HG03159 (cell line): ENCODE results near the gene C1orf105.
"Not testable (repeated sequence)": the region's sequence is repeated elsewhere in the genome, so short reads cannot be mapped to it uniquely, and the experiment has no call there.

Experiments
- ATAC-seq: cut with Tn5 transposase; IDR thresholded peaks from one replicate; pipeline ENCODE4 v1.9.1; 2021; ENCODE audit warnings: mild to moderate bottlenecking, moderate library complexity; ENCODE audit not compliant: unreplicated experiment

C1orf105 gene

DNA sequence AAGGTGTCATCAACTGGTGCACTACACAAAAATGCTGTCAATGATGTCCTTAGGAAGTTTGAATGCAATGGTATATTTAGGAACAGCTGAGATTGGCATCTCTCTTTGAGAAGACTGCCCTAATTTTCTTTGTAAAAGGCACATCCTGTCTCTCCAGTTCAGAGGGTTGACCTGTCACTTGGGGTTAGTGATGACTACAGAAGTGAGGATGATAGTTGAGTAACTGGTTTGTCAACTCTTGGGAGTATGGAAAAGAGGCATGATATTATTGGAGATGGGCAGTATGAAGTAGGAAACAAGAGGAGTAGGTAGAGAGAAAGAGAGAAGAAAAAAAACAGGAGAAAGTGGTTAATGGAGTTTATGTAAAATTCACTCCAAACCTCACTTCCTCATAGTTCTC, 63.8 kb downstream of the C1orf105 start:
- no peak for ATAC-seq

- no peak for ATAC-seq
Observed at GRCh38 chr1:172485626-172486025, 65.1 kb downstream of the C1orf105 start.

DNA sequence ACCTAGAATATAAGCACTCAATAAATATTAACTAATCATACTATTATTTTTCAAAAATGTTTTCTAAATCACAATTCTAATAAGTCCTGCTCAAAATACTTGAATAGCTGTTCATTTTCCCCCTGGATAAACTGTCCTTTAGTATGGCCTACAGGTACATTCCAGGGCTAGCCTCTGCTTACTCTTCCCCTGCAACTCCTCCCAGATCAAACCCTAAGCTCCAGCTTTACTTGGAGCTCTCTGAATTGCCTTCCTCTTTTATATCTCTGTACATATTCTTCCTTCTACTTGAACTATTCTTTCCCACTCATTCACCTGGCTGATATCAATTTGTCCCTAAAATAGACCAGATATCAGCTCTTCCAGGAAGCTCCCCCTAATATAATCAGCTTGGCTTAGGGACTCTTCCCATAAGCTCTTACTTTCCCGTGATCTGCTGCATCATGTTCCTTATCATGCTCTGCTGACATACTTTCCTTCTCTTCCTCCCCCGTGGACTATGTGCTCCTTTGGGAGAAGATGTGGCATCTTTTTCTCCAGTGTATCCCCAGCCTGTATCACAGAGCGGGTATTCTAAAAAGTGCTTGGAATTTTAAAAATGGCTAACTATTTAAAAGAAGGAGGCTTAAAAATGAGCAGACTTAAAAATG, 66.4 kb downstream of the C1orf105 start:
- ATAC-seq, result no peak

DNA sequence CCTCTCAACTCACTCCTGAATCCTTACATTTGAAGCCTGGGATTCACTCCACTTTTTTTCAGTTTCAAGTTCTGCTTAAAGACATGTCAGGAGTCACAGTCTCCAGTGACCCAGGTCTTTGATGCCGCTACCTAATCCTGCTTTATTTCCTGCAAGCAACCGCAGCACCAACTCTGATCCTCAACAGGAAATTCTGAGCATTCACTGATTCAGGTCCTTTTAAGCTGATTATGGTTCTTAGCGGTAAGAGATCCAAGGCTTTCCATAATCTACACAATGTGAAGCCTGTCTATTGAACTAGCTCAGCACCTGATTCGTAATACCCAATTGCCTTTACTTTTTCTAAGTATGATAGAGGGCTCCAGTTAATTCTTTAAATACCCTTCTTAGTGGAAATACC, 67.1 kb downstream of the C1orf105 start:
- ATAC-seq, result no peak

DNA sequence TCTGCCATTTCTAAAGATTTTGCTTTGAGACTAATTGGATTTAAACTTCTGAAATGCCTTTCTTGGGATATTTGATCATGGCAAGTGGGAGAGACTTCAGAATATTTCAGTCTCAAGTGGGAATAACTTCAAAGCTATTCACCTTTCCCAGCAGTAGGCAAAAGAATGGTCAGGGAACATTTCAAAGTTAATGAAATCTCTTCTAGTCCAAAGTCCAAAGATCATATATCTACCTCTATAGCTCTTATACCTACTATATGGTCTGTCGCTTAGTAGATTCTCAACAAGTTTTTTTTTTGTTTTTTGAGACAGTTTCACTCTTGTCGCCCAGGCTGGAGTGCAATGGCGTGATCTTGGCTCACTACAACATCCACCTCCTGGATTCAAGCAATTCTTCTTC, 67.9 kb downstream of the C1orf105 start:
- ATAC-seq, result no peak

DNA sequence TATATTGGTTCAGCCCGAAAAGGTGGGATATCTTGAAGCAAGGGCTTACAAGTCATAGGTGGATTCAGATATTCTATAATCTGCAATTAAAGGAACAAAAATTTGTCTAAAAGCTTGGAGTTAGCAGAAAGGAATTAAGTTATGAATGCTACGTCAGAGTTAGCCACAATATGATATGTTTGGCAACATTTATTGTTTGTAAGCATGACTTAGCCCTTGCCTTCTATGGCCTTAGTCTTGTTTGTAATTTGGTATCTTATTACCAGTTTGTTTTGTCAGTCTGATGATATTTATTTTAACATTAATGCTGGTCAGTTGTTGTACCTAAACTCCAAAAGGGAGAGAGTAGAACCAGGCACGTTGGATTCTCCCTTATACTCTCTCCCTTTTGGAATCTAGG, 69.4 kb downstream of the C1orf105 start:
- no peak for ATAC-seq

GRCh38 chr1:172492421-172492820, 71.9 kb downstream of the C1orf105 start:
- ATAC-seq, result no peak

GRCh38 chr1:172494166-172494565, 73.7 kb downstream of the C1orf105 start:
- ATAC-seq, result no peak

GRCh38 chr1:172496127-172496526, 75.6 kb downstream of the C1orf105 start:
- not testable (repeated sequence) for ATAC-seq

- no peak for ATAC-seq
Observed at GRCh38 chr1:172496678-172497077, 76.2 kb downstream of the C1orf105 start.

DNA sequence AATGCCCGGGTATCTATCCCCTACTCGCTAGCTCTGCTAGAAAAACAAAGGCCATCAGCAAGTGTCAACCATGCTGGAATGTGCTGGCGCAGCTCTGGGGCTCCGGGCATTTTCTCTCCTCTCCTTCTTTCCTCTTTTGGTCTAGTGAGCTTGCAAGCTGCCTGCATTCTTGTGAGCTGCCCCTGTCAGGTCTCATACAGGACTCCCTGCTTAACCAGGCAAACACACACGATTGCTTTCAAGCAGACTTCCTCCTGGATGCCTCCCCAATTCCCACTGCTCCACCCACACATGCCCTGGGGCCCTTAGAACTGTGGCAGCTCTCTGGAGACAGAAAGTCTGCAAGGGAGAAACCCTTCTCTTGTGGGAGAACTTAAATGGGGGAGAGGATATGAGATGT, 76.7 kb downstream of the C1orf105 start:
- no peak for ATAC-seq

GRCh38 chr1:172498857-172499256, 78.4 kb downstream of the C1orf105 start:
- no peak for ATAC-seq

DNA sequence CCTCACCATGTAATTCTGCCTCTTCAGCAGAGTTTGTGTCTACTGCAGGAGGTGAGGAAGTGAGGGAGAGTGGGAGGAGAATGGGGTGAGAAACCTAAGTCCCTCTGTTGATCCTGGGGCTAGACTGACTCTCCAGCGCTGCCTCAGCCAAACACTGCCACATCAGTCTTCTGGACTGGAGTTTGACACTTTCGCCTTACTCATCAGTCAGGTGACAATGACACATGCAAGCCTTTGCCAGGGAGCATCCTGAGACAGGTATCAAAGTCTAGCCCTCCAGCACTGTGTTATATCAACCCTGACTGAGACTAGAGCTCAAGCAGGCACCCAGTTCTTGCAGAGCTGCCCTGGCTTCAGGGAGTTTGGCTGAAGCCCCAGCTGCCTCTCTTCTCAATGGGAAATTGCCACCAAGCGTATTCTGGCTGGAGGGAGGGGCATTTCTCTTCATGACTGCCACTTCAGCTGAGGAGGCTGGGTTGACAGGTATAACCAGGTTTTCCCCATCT, 79.2 kb downstream of the C1orf105 start:
- ATAC-seq, result no peak

DNA sequence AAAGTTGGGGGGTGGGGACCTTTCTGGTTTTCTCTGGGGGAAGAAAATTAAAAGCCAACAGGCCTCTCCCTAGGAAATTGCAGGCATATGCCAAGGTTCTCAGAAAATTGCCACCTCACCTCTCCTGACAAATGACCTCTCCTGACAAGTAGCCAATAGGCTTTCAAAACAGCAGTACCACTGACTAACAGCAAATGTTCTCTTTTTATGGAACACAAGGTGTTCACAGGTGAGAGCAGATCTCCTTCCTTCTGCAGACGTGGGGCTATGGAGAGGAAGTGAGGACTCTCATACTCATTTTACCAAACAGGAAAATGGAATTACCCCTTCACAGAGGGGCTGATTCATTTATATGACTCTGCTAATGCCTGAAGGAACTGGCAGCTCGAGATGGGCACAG, 79.7 kb downstream of the C1orf105 start:
- ATAC-seq, result no peak

GRCh38 chr1:172507741-172508140, 87.3 kb downstream of the C1orf105 start:
- ATAC-seq, result no peak

DNA sequence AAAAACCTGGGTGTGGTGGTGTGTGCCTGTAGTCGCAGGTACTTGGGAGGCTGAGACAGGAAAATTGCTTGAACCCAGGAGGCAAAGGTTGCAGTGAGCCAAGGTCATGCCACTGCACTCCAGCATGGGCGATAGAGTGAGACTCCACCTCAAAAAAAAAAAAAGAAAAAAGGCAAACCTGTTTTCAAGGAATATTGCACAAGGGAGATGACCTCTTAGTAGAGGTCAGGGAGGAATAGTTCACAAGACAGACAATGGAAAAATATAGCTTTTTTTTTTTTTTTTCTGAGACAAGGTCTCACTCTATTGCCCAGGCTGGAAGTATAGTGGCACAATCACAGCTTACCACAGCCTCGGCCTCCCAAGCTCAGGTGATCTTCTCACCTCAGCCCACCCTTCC, 90.0 kb downstream of the C1orf105 start:
- no peak for ATAC-seq

GRCh38 chr1:172512591-172512990, 92.1 kb downstream of the C1orf105 start:
- ATAC-seq, result no peak

DNA sequence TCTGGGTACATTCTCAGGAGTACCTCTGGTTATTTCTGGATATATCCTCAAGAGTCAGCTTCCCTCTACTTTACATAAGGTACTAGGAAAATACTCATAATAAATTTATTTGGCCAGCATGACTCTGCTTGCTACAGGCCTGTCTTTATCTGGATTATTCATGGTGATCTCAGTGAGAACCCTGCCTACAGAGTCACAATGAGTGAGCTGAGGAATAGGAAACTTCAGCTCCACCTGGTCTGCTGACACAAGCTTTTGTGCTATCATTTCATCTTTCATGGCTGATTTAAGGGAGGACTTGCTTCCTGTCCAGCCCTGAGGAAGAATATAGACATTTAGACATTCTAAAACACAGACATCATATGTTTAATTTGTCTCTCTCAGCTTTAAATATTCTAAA, 93.0 kb downstream of the C1orf105 start:
- ATAC-seq, result no peak

DNA sequence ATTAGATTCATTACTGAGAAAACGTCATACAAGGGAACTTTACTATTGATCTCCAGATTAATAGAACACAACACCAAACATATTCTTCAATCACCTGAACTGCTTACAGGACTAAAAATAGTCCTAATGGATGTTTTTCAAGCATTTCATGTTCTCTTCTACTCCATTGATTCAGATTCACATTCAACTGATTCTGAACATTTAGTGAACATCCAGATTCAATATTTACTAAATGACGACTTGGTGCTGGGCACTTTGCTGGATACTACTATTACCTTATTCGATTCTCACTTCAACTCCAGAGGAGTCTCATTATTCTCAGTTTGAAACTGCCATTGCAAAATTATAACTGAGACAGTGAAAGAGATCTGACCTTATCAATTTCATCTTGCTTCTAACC, 93.6 kb downstream of the C1orf105 start:
- ATAC-seq, result no peak

GRCh38 chr1:172515436-172515835, 95.0 kb downstream of the C1orf105 start:
- no peak for ATAC-seq

DNA sequence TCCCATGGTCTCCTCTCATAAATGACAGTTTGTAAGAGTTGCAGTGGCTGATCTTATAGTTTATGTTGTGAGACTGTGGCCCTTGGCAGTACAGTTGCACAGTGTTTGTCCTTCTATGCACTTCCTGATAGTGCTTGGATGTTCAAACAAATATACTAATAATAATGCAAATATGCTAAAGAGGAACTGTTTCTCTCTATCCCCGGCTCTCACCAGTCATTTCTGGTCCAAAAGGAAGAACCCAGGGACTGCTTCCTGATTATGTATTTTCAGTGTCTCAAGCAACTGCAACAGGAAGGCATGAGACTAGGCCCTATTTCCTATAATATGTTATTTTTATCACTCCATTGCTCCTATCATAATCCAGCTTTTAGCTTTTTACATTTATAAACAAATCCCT, 95.4 kb downstream of the C1orf105 start:
- no peak for ATAC-seq

DNA sequence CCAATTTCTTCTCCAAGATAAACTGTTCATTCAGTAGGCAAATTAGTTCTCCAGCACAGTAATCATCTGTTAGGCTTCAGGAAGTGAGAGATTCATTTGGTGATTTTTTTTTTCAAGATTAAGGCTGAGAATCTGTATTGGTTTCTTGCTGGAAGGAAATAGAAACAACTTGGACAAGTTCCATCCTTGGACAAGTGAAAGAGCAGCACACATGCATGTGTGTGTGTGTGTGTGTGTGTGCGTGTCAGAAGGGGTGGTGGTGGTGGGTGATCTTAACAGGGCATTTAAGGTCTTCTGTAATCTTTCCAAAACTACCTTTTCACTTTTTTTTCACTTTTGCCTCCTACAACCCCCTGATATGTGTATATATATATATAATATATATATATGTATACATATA, 96.6 kb downstream of the C1orf105 start:
- no peak for ATAC-seq

DNA sequence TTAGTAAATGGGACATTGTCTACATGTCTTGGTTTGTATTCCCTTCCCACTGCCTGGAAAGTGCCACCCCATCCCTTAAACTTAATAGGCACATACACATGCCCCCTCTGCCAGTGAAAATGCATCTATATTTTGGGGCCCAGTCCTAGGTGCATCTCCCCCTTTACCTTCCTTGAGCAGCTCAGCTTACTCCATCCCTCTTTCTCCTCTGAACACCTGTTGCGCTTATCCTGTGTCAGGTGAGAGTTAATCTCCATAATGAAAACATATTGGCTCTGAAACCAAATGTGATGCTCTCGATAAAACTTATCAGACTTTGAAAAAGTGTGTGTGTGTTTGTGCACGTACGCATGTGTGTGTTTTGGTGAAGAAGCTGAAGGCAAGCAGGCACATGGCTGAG, 97.1 kb downstream of the C1orf105 start:
- no peak for ATAC-seq
